HCT116 (cell line): ENCODE results near the gene HACD4.
"Not testable (repeated sequence)": the region's sequence is repeated elsewhere in the genome, so short reads cannot be mapped to it uniquely, and the experiment has no call there.

Experiments
- EZH2 ChIP-seq: fragments of 200-600 bp; sonication (generic); IDR thresholded peaks from 2 replicates; pipeline ENCODE4 v1.6.1; 2017; ENCODE audit warnings: antibody characterized with exemption, mixed run types
- RAD21 ChIP-seq: IDR thresholded peaks from 2 replicates; pipeline ENCODE4 v1.6.1; 2012; ENCODE audit warnings: low read depth, mild to moderate bottlenecking
- YY1 ChIP-seq: IDR thresholded peaks from 2 replicates; pipeline ENCODE4 v1.6.1; 2011; ENCODE audit warnings: low read length, low read depth, moderate library complexity, mild to moderate bottlenecking; ENCODE audit not compliant: insufficient replicate concordance; ENCODE audit errors: extremely low read depth
- ZNF274 ChIP-seq: fragments of 200-500 bp; sonication (Bioruptor generic); IDR thresholded peaks from 2 replicates; pipeline ENCODE4 v1.6.1; 2014; ENCODE audit warnings: mild to moderate bottlenecking, low read depth, low read length, inconsistent platforms
- TF ChIP-seq, protein P1 (sequence below): IDR thresholded peaks from 2 replicates; pipeline ENCODE4 v1.6.1; 2012
- TF ChIP-seq, protein P2 (sequence below), 3 experiments: fragments of 200-600 bp in 1 of 3; sonication (generic) in 1 of 3; IDR thresholded peaks in 2 of 3; conservative IDR thresholded peaks in 1 of 3; 2 replicates each; pipeline ENCODE4 v1.5.1; 2012 to 2017; ENCODE audit warnings: low read depth in 2 of 3, low read length in 2 of 3, antibody characterized with exemption in 1 of 3, borderline replicate concordance in 1 of 3, control low read depth in 1 of 3, mild to moderate bottlenecking in 1 of 3, mixed read lengths in 1 of 3, mixed run types in 1 of 3, moderate library complexity in 1 of 3; ENCODE audit not compliant: insufficient read depth in 1 of 3

DNA sequence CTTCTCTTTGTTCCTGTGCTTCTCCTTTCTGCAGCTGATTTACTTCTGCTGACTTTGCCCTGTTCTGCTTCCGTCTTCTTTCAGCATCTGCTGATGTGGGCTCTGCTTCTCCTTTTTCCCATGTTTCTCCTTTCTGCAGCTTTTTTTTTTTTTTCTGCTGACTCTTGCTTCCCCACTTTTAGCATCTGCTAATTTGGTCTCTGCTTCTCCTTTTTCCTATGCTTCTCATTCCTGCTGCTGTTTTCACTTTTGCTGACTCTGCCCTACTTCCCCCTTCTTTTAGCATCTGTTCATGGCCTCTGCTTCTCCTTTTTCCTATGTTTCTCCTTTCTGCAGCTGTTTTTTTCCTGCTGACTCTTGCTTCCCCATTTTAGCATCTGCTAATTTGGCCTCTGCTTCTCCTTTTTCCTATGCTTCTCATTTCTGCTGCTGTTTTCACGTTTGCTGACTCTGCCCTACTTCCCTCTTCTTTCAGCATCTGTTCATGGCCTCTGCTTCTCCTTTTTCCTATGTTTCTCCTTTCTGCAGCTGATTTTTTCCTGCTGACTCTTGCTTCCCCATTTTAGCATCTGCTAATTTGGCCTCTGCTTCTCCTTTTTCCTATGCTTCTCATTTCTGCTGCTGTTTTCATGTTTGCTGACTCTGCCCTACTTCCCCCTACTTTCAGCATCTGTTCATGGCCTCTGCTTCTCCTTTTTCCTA is 58.0 kb downstream of the HACD4 start:
- not testable (repeated sequence) for TF ChIP-seq RAD21, ZNF274, YY1, EZH2
- TF ChIP-seq, protein P1, sequence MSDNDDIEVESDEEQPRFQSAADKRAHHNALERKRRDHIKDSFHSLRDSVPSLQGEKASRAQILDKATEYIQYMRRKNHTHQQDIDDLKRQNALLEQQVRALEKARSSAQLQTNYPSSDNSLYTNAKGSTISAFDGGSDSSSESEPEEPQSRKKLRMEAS, result not testable (repeated sequence)
- TF ChIP-seq, protein P2, sequence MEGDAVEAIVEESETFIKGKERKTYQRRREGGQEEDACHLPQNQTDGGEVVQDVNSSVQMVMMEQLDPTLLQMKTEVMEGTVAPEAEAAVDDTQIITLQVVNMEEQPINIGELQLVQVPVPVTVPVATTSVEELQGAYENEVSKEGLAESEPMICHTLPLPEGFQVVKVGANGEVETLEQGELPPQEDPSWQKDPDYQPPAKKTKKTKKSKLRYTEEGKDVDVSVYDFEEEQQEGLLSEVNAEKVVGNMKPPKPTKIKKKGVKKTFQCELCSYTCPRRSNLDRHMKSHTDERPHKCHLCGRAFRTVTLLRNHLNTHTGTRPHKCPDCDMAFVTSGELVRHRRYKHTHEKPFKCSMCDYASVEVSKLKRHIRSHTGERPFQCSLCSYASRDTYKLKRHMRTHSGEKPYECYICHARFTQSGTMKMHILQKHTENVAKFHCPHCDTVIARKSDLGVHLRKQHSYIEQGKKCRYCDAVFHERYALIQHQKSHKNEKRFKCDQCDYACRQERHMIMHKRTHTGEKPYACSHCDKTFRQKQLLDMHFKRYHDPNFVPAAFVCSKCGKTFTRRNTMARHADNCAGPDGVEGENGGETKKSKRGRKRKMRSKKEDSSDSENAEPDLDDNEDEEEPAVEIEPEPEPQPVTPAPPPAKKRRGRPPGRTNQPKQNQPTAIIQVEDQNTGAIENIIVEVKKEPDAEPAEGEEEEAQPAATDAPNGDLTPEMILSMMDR (IDR thresholded peaks at IDR 0.05 in 2 of 3, conservative IDR thresholded peaks at IDR 0.05 in 1 of 3; ENCODE audit: borderline replicate concordance in 1 of 3, insufficient read depth in 1 of 3, low read depth in 2 of 3, low read length in 2 of 3), result not testable (repeated sequence)
